Measurements from ENCODE around the gene EPS8. TPM values are rescaled to one million over a fixed set of nuclear protein-coding genes. Genes with fewer than 3 reads are reported as not detected.

The EPS8 gene
- total RNA-seq, 1 experiment from 2014 or later = 7.5 TPM

DNA sequence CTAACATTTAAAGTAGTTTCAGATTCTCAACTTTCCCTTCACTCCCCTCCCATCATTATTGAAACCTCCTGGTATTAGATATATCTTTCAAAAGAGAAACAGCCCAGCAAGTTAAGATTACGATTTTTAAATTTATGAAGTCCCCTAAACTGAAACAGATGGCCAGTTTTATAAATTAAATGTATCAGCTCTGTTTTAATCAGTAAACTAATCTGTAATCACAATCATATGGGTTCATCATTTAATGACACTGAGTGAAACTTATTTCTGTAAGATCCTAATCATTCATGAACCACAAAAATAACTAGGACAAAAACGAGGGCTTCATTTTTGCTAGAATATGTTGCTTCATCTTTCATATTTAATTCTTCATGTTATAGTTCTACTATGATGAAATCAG, 137.8 kb downstream of the EPS8 start:
- no peak for DNase-seq (ENCODE audit: low spot score)
- H3K27ac Mint-ChIP-seq = no peak overlapping the region
- TF ChIP-seq USF2 (CRISPR knock-in tag; IDR thresholded peaks at IDR 0.05) (no peak), ELF4 (CRISPR knock-in tag; IDR thresholded peaks at IDR 0.05; ENCODE audit: low read depth) (no peak), NR1H2 (CRISPR knock-in tag; IDR thresholded peaks at IDR 0.05) (no peak), RELA (CRISPR knock-in tag; IDR thresholded peaks at IDR 0.05; ENCODE audit: borderline replicate concordance) (no peak), OVOL2 (CRISPR knock-in tag; IDR thresholded peaks at IDR 0.05; ENCODE audit: borderline replicate concordance) (no peak), ETV6 (CRISPR knock-in tag; IDR thresholded peaks at IDR 0.05) (no peak), KAT7 (CRISPR knock-in tag; IDR thresholded peaks at IDR 0.05; ENCODE audit: borderline replicate concordance) (no peak), EMX1 (CRISPR knock-in tag; IDR thresholded peaks at IDR 0.05) (no peak), GRHL2 (CRISPR knock-in tag; IDR thresholded peaks at IDR 0.05; ENCODE audit: insufficient replicate concordance, severe bottlenecking) (no peak), ZNF512 (CRISPR knock-in tag; IDR thresholded peaks at IDR 0.05; ENCODE audit: borderline replicate concordance) (no peak), ATF1 (CRISPR knock-in tag; IDR thresholded peaks at IDR 0.05) (no peak), ESRRA (CRISPR knock-in tag; IDR thresholded peaks at IDR 0.05; ENCODE audit: borderline replicate concordance) (no peak), ZBTB21 (CRISPR knock-in tag; IDR thresholded peaks at IDR 0.05; ENCODE audit: borderline replicate concordance) (no peak), E2F4 (CRISPR knock-in tag; IDR thresholded peaks at IDR 0.05; ENCODE audit: borderline replicate concordance, low read depth) (no peak)
- TF ChIP-seq, protein P1, sequence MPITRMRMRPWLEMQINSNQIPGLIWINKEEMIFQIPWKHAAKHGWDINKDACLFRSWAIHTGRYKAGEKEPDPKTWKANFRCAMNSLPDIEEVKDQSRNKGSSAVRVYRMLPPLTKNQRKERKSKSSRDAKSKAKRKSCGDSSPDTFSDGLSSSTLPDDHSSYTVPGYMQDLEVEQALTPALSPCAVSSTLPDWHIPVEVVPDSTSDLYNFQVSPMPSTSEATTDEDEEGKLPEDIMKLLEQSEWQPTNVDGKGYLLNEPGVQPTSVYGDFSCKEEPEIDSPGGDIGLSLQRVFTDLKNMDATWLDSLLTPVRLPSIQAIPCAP (CRISPR knock-in tag; IDR thresholded peaks at IDR 0.05) = no peak
- TF ChIP-seq, protein P2, sequence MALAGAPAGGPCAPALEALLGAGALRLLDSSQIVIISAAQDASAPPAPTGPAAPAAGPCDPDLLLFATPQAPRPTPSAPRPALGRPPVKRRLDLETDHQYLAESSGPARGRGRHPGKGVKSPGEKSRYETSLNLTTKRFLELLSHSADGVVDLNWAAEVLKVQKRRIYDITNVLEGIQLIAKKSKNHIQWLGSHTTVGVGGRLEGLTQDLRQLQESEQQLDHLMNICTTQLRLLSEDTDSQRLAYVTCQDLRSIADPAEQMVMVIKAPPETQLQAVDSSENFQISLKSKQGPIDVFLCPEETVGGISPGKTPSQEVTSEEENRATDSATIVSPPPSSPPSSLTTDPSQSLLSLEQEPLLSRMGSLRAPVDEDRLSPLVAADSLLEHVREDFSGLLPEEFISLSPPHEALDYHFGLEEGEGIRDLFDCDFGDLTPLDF (CRISPR knock-in tag; IDR thresholded peaks at IDR 0.05) = no peak
- ChIA-PET POLR2A (no interaction called here), CTCF (no interaction called here)
- no peak overlapping the region for H3K4me3 Mint-ChIP-seq
- no peaks in the 10 kb centered on the region for H3K27me3 Mint-ChIP-seq (ENCODE audit: low read depth)
- H3K36me3 Mint-ChIP-seq = no peaks in the 10 kb centered on the region
- H3K4me1 Mint-ChIP-seq = peaks cover 6% of the 10 kb centered on the region
- H3K9me3 Mint-ChIP-seq = no peaks in the 10 kb centered on the region
- no peak for ATAC-seq

DNA sequence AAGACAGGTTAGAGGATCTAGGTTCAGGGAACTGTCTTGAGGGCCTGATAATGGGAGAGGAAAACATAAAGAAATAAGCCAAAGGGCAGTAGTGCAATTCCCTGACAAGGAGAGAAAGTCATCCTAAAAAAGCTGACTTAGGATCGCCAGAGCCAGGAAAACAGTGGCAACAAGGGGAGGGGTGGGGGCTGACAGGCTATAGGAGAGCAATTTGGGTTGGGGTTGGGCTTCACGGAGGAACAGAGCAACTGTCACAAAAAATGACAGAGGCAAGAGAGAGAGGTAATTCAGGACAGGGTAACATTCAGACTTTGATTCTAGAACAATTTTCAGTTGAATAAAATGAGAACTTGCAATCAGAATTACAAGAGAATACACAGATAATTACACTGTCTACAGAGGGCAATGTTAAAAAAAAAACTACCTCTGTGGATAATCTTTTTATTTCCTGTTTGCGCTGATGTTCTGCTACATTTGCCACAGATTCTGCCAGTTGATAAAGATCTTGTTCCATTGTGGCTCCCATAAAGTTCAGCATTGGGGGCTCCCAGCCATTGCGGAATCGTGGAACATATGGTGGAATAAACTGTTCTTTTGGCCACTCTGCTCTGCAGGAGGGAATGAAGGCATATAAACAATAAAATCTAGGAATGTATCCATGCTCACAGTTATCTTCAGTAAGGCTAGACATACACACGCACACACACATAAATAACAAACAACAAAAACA, 138.6 kb downstream of the EPS8 start:
- Mint-ChIP-seq H3K27ac (peak overlapping the region; percentile 30; the same call in 1 of the 2 replicates), H3K9me3 (no peaks in the 10 kb centered on the region), H3K27me3 (ENCODE audit: low read depth) (no peaks in the 10 kb centered on the region), H3K36me3 (no peaks in the 10 kb centered on the region), H3K4me1 (peaks cover 6% of the 10 kb centered on the region), H3K4me3 (no peak overlapping the region)
- peak; percentile 30 for ATAC-seq
- no peak for DNase-seq (ENCODE audit: low spot score)
- POLR2A ChIA-PET = no interaction called here
- CTCF ChIA-PET = no interaction called here
- TF ChIP-seq ZNF263 (CRISPR knock-in tag; IDR thresholded peaks at IDR 0.05; ENCODE audit: low read depth) = no peak
- TF ChIP-seq ZNF138 (CRISPR knock-in tag; conservative IDR thresholded peaks at IDR 0.05) = no peak
- TF ChIP-seq ELF4 (CRISPR knock-in tag; IDR thresholded peaks at IDR 0.05; ENCODE audit: low read depth) = no peak
- TF ChIP-seq ZNF532 (CRISPR knock-in tag; IDR thresholded peaks at IDR 0.05; ENCODE audit: borderline replicate concordance) = no peak
- TF ChIP-seq, protein P3, sequence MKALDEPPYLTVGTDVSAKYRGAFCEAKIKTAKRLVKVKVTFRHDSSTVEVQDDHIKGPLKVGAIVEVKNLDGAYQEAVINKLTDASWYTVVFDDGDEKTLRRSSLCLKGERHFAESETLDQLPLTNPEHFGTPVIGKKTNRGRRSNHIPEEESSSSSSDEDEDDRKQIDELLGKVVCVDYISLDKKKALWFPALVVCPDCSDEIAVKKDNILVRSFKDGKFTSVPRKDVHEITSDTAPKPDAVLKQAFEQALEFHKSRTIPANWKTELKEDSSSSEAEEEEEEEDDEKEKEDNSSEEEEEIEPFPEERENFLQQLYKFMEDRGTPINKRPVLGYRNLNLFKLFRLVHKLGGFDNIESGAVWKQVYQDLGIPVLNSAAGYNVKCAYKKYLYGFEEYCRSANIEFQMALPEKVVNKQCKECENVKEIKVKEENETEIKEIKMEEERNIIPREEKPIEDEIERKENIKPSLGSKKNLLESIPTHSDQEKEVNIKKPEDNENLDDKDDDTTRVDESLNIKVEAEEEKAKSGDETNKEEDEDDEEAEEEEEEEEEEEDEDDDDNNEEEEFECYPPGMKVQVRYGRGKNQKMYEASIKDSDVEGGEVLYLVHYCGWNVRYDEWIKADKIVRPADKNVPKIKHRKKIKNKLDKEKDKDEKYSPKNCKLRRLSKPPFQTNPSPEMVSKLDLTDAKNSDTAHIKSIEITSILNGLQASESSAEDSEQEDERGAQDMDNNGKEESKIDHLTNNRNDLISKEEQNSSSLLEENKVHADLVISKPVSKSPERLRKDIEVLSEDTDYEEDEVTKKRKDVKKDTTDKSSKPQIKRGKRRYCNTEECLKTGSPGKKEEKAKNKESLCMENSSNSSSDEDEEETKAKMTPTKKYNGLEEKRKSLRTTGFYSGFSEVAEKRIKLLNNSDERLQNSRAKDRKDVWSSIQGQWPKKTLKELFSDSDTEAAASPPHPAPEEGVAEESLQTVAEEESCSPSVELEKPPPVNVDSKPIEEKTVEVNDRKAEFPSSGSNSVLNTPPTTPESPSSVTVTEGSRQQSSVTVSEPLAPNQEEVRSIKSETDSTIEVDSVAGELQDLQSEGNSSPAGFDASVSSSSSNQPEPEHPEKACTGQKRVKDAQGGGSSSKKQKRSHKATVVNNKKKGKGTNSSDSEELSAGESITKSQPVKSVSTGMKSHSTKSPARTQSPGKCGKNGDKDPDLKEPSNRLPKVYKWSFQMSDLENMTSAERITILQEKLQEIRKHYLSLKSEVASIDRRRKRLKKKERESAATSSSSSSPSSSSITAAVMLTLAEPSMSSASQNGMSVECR (CRISPR knock-in tag; IDR thresholded peaks at IDR 0.05; ENCODE audit: borderline replicate concordance) = no peak
